Sigmoid colon (tissue), 7 donors: ENCODE data around the gene CPN2. TPM values are rescaled to one million over a fixed set of nuclear protein-coding genes. Genes with fewer than 3 reads are reported as not detected.

Experiments
- DNase-seq: peaks from one replicate; pipeline ENCODE4 v3.0.0-alpha.2; 2019
- H3K27ac ChIP-seq, 4 donors: fragments of 200-600 bp; sonication (generic); one replicate each; pipeline ENCODE4 v1.5.1; 2016 to 2019; ENCODE audit warnings: mild to moderate bottlenecking in 1 of 4
- H3K27me3 ChIP-seq, 3 donors: fragments of 200-600 bp; sonication (generic); one replicate each; pipeline ENCODE4 v1.5.1; 2019; ENCODE audit warnings: mild to moderate bottlenecking in 1 of 3
- H3K36me3 ChIP-seq, 4 donors: fragments of 200-600 bp; sonication (generic); one replicate each; pipeline ENCODE4 v1.5.1; 2016 to 2019
- H3K4me1 ChIP-seq, 4 donors: fragments of 200-600 bp; sonication (generic); one replicate each; pipeline ENCODE4 v1.5.1; 2017 to 2019
- H3K4me3 ChIP-seq, 4 donors: fragments of 200-600 bp; sonication (generic); one replicate each; pipeline ENCODE4 v1.5.1; 2017 to 2019; ENCODE audit warnings: mild to moderate bottlenecking in 2 of 4, moderate library complexity in 1 of 4
- H3K9me3 ChIP-seq, 4 donors: fragments of 200-600 bp in 3 of 4; sonication (generic) in 3 of 4; one replicate each; pipeline versions ENCODE4 v1.5.1 to v1.6.1; 2013 to 2019
- CTCF ChIP-seq, 4 experiments: fragments of 450-650 bp in 3 of 4; fragments of 200-600 bp in 1 of 4; IDR thresholded peaks; one replicate each; pipeline ENCODE4 v1.5.1; 2016 to 2019; ENCODE audit warnings: antibody characterized with exemption in 4 of 4, mild to moderate bottlenecking in 3 of 4, moderate library complexity in 2 of 4
- EP300 ChIP-seq, 4 donors: sonication (generic); formaldehyde crosslinking; IDR thresholded peaks; one replicate each; pipeline ENCODE4 v1.6.1; 2017; ENCODE audit warnings: antibody characterized with exemption in 4 of 4
- POLR2A ChIP-seq, 2 donors: fragments of 450-650 bp; IDR thresholded peaks; one replicate each; pipeline ENCODE4 v1.6.1; 2016; ENCODE audit warnings: antibody characterized with exemption in 2 of 2, mild to moderate bottlenecking in 2 of 2, moderate library complexity in 2 of 2
- POLR2AphosphoS5 ChIP-seq, 4 donors: sonication (generic); formaldehyde crosslinking; IDR thresholded peaks; one replicate each; pipeline ENCODE4 v1.6.1; 2017; ENCODE audit warnings: antibody characterized with exemption in 4 of 4
- WGBS, 2 donors: extraction: QIAGEN DNeasy Blood & Tissue Kit; methylation state at CpG; one replicate each; pipeline ENCODE4 v1.1.7; 2013; 5-methylcytosine and 5-hydroxymethylcytosine counted together
- intact Hi-C: fragments of 100-400 bp; cut with DNase I; formaldehyde crosslinking; loops from one replicate; pipeline ENCODE4 v1.15.1; 2023
- polyA plus RNA-seq, 3 donors: library from polyadenylated mRNA; stranded (reverse); fragments of 200-250 nt; gene quantifications; one replicate each; pipeline ENCODE4 v1.2.3, GENCODE V29; 2013
- total RNA-seq, 4 donors: library from RNA; depleted of rRNA; stranded (reverse); fragments of >200 nt; gene quantifications; one replicate each; pipeline ENCODE4 v1.1.0, GENCODE V29; 2016
- donor health status: healthy with polysubstance abuse.
- donor health status: Bipolar disorder and iron deficiency.
- donor health status: healthy.

The CPN2 gene
- total and polyA plus RNA-seq, 7 donors, result 0.01 TPM; not detected in 6

DNA sequence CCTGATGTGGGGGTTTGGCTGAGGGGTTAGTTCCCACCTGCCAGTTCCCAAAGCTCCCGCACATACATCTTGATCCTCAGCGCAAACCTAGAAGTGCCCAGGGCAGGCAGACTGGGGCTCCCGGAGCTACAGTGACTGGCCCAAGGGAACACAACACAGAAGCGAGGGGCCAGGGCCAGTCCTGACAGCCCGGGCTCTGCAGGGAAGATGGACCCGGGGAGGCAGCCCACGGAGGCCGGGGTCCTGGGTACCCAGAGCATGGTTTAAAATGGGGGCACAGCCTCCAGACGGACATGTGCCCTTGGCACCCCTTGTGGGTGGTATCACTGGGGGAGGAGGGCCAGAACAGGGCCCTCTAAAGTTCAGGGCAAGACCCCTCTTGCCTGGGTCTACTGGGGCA, 5.1 kb downstream of the CPN2 start:
- intact Hi-C loops, result no loop called here
- TF ChIP-seq EP300 (IDR thresholded peaks at IDR 0.05) (no peak), CTCF (IDR thresholded peaks at IDR 0.05) (no peak), POLR2AphosphoS5 (IDR thresholded peaks at IDR 0.05) (no peak), POLR2A (IDR thresholded peaks at IDR 0.05) (no peak)
- no peaks in the 10 kb centered on the region for H3K9me3 ChIP-seq
- DNase-seq, result no peak
- peaks cover 0 to 8% (median 0%) of the 10 kb centered on the region in 3 donors for H3K27me3 ChIP-seq
- H3K27ac ChIP-seq, result no peak overlapping the region
- H3K4me1 ChIP-seq, result no peaks in the 10 kb centered on the region
- WGBS, 2 donors, result 89 to 91% methylated on average over 9 of the region's 9 CpGs
- no peak overlapping the region for H3K4me3 ChIP-seq
- no peaks in the 10 kb centered on the region for H3K36me3 ChIP-seq

GRCh38 chr3:194344012-194344411, 7.1 kb downstream of the CPN2 start:
- TF ChIP-seq POLR2AphosphoS5 (IDR thresholded peaks at IDR 0.05) (no peak), CTCF (IDR thresholded peaks at IDR 0.05) (peak; percentile 72 to 98 (median 80)), EP300 (IDR thresholded peaks at IDR 0.05) (no peak)
- Histone ChIP-seq H3K27ac (no peak overlapping the region), H3K9me3 (no peaks in the 10 kb centered on the region), H3K4me3 (no peak overlapping the region), H3K36me3 (no peaks in the 10 kb centered on the region), H3K27me3 (peaks cover 0 to 8% (median 0%) of the 10 kb centered on the region in 3 donors), H3K4me1 (no peaks in the 10 kb centered on the region)
- peak; percentile 86 for DNase-seq
- intact Hi-C loops, result loop anchor here (1.0 kb wide), 1 partner anchor 564 kb away; no protein-coding TSS in a partner anchor
- WGBS, 2 donors, result 23 to 34% methylated on average over 9 of the region's 9 CpGs

DNA sequence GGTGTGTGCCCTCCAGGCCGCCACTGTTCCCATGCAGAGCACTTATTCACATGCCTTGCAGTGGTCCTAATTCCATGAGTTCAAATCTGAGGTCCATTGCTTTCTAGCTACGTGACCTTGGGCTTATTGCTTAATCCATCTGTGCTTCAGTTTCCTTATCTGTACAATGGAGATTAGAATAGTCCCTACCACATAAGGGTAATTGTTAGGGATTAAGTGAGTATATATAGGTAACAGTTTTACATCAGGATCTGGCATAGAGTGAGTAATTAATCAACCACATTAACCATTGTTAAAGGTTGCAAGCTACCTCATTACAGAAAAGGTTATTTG, 7.6 kb downstream of the CPN2 start:
- no peak overlapping the region for H3K4me3 ChIP-seq
- no peak for DNase-seq
- H3K9me3 ChIP-seq, result no peaks in the 10 kb centered on the region
- H3K27me3 ChIP-seq, result peaks cover 0 to 8% (median 0%) of the 10 kb centered on the region in 3 donors
- H3K4me1 ChIP-seq, result no peaks in the 10 kb centered on the region
- 74 to 88% methylated on average over 2 of the region's 2 CpGs for WGBS, 2 donors
- H3K27ac ChIP-seq, result no peak overlapping the region
- intact Hi-C loops, result no loop called here
- no peaks in the 10 kb centered on the region for H3K36me3 ChIP-seq
- no peak for TF ChIP-seq EP300 (IDR thresholded peaks at IDR 0.05)
- no peak for TF ChIP-seq CTCF (IDR thresholded peaks at IDR 0.05)
- TF ChIP-seq POLR2AphosphoS5 (IDR thresholded peaks at IDR 0.05), result no peak
- TF ChIP-seq POLR2A (IDR thresholded peaks at IDR 0.05), result no peak

GRCh38 chr3:194342861-194343560, 8.1 kb downstream of the CPN2 start:
- Histone ChIP-seq H3K36me3 (no peaks in the 10 kb centered on the region), H3K4me1 (no peaks in the 10 kb centered on the region), H3K9me3 (no peaks in the 10 kb centered on the region), H3K27ac (no peak overlapping the region), H3K27me3 (peaks cover 0 to 8% (median 0%) of the 10 kb centered on the region in 3 donors), H3K4me3 (no peak overlapping the region)
- no peak for DNase-seq
- no peak for TF ChIP-seq EP300 (IDR thresholded peaks at IDR 0.05)
- TF ChIP-seq POLR2AphosphoS5 (IDR thresholded peaks at IDR 0.05), result no peak
- TF ChIP-seq POLR2A (IDR thresholded peaks at IDR 0.05), result no peak
- no peak for TF ChIP-seq CTCF (IDR thresholded peaks at IDR 0.05)
- WGBS, 2 donors, result 84 to 85% methylated on average over 9 of the region's 9 CpGs
- intact Hi-C loops, result no loop called here
